Bone marrow (tissue), 2 donors: Measurements from ENCODE around the gene NCKAP5.

ENCODE experiments used
- DNase-seq, 2 donors: peaks; one replicate each; lab custom pipeline; 2025; lab: John Stamatoyannopoulos, UW

Gene NCKAP5

DNA sequence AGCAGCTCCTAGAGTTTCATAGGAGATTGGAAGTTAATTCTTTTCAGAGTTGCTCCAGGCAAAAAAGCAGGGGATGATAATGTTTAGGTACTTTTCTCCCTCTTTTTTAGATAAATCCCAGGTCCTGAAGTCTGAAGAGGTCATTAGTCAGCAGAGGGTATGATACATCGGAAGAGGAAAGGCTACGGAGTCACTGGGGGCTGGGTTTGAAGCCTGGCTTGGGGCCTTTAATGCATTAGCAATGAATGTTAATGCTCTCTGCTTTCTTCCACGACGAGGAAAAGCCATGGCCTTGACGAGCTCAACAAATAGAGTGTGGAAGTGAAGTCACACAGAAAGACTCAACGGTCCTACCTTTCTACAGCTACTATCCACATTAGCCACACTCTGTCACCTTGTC lies 235.1 kb downstream of the NCKAP5 start:
- DNase-seq = no peak

GRCh38 chr2:133331436-133331835 lies 236.8 kb downstream of the NCKAP5 start:
- DNase-seq = no peak

GRCh38 chr2:133326652-133327397 lies 241.4 kb downstream of the NCKAP5 start:
- DNase-seq = no peak

DNA sequence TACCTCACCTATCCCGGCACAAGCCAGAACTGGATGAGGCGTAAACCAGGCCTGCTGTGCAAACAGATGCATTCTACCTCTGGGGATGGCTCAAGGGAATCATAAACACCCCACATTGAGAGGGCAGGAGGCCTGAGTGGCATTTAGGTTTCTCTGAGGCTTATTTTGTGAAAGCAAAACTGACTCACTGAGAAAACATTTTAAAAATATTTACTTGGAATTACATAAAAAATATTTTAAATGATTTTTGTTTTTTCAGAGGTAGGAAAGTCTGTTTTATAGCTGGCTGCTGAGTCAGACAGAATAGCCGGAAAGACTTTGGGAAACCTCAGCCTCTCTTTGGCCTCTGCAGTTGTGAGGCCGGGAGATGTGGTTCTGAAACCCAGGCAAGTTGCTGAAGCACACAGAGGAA lies 244.1 kb downstream of the NCKAP5 start:
- no peak for DNase-seq

DNA sequence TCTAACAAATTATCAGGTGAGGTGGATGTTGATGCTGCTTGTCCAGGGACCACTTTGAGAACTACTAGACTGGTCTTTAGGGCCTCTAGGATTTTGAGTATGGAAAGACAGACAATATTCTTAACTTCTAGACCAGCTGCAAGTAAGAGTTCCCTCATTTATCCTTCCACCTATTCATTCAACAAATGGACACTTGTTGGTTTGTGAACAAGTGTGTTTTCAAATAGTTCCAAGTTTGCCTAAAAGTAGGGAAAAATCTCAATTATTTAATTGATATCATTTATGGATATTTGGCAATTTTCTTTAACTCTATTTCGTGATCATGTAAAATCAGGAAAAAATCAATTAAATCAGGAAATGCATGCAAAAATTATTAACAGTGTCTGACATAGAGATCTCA lies 245.4 kb downstream of the NCKAP5 start:
- DNase-seq = no peak

DNA sequence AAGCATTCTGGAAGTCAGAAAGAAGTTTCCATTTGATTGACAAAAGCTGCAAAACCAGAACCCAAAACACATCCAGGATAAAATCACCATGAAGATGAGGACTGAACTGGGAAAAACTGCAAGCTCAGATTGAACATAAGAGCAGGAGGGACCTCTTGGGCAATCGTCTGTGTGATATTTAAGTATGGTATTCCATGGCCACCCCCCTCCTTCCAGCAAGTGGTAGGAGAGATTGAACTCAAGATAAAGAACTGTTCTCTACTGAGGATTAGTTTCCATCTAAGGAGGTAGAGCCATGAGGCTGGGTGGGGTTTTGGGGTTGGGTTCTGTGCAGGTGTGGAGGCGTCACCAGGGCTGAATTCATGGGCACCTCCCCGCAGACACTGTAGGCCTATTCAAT lies 251.1 kb downstream of the NCKAP5 start:
- DNase-seq = no peak

- no peak for DNase-seq
These were observed 251.7 kb downstream of the NCKAP5 start for GRCh38 chr2:133316557-133316956.

DNA sequence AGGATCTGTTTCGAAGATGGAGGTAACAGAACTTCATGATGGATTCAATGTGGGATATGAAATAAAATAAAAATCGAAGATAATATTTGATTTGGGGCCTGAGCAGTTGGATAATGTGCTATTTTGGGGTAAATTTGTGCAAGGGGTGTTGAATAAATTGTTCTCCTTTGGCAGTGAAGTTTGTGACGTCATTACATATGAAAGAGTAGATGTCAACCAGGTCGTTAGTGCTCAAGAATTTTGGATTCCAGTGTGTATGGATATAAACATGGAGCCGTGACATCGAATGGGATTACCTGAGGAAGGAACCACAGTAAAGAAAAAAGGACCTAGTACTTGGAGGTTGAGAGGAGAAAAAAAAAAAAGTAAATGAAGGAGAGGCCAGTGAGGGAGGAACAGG lies 253.0 kb downstream of the NCKAP5 start:
- no peak for DNase-seq

DNA sequence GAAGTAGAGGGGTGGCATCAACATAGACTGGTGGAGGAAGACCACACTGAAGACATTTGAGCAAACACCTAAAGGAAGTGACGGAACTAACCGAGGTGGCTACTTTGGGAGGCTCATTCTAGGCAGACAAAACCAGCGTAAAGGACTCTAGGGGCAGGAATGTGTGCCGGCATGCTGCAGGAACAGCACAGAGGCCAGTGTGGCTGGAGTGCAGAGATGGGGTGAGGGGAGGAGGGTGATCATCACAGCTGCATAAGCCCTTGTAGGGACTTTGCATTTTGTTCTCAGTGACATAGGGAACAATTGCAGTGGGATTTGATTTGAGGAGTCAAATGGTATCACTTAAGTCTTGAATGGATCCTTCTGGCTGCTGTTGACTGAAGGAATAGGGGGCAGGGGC lies 253.5 kb downstream of the NCKAP5 start:
- DNase-seq = no peak

DNA sequence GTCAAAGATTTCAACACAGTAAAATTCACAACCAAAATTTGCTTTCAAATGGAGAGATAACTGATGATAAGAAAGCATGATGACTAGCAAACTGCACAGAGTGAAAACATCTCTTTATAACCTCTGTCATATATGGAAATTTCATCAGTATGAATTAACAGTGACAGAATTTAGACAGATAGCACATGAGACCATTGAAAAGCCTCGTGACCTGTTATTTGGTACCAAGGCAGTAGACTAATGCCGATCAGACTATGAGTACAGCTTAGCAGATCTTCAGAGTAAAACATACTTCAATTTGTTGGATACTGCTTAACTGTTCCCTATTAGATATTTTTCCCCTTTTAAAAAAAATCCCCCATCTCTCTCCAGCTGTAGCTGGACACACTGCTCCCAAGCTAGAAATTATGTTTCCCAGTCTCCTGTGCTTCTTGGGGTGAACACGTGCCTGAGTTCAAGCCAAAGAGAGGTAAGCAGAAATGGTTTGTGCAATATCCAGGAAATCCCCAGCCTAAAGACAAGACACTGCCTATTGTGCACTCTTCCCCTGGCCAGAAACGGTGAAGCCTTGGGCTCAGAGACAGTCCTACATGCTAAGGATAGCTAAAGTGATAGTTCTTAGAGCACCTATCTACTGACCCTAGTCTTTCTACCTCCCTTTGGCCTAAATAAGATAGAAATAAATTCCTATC lies 256.1 kb downstream of the NCKAP5 start:
- DNase-seq = no peak

- no peak for DNase-seq
These were observed 262.0 kb downstream of the NCKAP5 start for GRCh38 chr2:133306236-133306635.

GRCh38 chr2:133304344-133304743 lies 263.9 kb downstream of the NCKAP5 start:
- DNase-seq = no peak

DNA sequence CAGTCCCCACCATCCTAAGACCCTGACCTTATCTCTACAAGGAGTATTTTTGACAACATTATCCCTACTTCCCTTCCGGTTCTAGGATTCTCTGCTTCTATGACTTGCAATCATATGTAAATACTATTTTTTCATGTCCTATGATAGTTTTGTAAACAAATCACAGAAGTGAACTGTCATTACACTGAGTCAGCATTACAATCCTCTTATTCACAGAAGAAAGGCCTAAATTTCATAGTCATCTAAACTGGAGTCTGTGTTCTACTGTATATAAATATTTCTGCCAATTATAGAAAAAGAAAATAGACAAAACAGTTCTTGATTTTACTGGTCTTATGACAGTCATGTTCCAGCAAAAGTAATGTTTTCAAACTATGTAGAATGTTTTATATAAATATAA lies 265.1 kb downstream of the NCKAP5 start:
- DNase-seq = no peak

- DNase-seq = no peak
These were observed 271.9 kb downstream of the NCKAP5 start for GRCh38 chr2:133296401-133296800.

DNA sequence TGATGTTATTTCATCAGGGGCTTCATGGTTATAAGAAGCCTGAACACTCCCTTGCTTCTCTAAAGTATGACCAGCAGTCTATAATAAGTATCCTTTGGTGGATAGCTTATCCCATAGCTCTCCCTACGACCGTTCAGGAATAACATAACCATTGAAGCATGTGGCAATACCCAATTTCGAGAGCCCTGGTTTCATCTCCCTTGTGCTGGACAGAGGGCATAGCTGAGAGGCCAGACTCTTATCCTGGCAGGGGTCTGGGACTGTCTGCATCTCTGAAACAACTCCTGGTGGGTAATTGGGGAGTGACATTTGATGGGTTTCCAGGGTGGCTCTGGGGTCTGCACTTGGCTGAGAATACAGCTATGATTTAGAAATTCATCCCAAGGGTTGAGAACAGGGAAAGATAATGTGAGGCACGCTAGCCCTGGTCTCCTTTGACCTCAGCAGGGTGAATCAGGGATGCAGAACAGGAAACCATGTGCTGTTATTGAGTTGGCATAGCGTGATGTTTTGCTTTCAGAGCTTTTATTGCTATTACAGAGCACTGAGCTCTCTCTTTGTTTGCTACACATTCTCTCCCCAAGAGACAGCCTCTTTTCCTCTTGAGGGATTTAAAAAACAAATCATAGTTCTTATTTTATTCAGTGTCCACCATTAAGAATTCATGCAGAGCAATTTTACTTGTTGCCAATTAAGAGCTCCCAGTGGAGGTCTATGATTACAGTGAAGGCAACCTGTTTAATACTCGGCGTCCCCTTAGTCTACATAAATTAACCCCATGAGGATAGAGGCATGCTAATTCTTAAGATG lies 274.5 kb downstream of the NCKAP5 start:
- no peak for DNase-seq

DNA sequence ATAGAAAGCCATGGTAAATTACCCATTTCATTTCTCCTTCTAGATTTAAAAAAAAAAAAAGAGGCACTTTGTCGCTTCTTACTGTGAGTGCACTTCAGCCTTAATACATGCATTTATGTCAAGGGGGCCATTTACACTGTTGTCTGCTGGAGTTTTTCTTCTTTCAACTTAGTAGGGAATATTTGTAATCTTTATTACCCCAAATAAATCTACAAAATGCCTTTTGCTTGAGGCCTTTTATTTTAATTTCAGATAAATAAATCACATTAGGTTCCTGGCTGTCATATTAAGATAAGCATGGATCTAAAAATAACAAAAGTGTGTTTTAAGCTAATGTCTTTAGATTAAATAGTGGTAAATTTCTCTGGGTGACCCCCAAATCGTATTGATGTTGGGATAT lies 276.0 kb downstream of the NCKAP5 start:
- DNase-seq = no peak

GRCh38 chr2:133287709-133288108 lies 280.6 kb downstream of the NCKAP5 start:
- no peak for DNase-seq

GRCh38 chr2:133286326-133286922 lies 281.8 kb downstream of the NCKAP5 start:
- DNase-seq = no peak

GRCh38 chr2:133273031-133273430 lies 295.2 kb downstream of the NCKAP5 start:
- DNase-seq = no peak

DNA sequence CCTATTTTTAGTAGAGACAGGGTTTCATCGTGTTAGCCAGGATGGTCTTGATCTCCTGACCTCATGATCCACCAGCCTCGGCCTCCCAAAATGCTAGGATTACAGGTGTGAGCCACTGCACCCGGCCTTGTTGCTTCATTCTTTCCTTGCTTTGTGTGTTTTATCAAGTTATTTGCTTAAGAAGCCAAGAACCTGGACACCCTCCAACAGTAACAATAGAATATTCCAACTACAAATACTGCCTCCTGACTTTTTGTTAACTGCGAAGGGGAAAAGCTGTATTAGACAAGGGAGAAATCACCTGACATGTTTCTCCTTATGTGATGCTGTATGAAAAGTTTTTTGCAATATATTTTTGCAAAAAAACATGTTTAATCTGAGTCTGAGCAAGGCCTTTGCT lies 297.2 kb downstream of the NCKAP5 start:
- no peak for DNase-seq

GRCh38 chr2:133270550-133270949 lies 297.7 kb downstream of the NCKAP5 start:
- no peak for DNase-seq

DNA sequence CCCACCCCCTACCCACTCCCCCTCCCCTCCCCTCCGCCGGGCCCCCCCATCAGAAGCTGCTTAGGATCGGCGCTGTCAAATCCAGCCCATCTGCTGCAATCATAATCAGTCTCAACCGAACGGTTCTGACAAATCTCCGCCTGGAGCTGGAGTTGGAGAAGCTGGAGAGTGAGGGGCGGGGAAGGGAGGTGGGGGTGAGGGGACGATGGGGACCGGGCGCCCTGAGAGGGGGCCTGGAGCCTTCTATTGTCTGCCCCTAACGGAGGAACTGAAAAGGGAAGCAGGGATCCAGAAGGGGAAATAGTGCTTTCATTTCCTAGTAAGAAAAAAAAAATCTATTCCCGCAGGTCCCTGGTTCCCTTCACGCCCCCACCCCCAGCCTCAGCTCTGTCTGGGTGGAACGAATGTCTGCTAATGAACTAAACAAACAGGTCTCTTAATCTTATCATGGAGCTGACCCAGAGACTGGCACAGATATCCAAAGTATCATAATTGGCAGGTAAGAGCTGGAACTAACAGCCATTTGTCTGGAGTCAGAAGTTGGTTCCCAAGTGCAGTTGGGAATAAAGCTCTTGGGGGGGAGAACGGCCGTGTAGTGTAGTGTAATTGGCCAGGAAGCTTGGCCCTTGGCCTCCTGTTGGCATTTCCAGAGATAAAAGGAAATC lies 301.2 kb downstream of the NCKAP5 start:
- DNase-seq = no peak
